Spinal cord (tissue), 10 donors: ENCODE results near the gene KRT2. TPM values are rescaled to one million over a fixed set of nuclear protein-coding genes. Genes with fewer than 3 reads are reported as not detected.

ENCODE experiments used
- DNase-seq, 6 donors: peaks; one replicate each; pipeline versions ENCODE4 v3.0.0 to v3.0.0-alpha.2; 2013 to 2015; ENCODE audit warnings: low spot score in 6 of 6, low read depth in 4 of 6
- H3K27ac ChIP-seq: one replicate; pipeline ENCODE4 v1.5.1; 2013; ENCODE audit warnings: low read depth, low read length, control low read depth
- H3K27me3 ChIP-seq: one replicate; pipeline ENCODE4 v1.6.1; 2013; ENCODE audit warnings: low read length; ENCODE audit not compliant: control insufficient read depth, insufficient read depth
- H3K36me3 ChIP-seq: one replicate; pipeline ENCODE4 v1.6.1; 2013; ENCODE audit warnings: low read length; ENCODE audit not compliant: control insufficient read depth, insufficient read depth
- H3K4me1 ChIP-seq: one replicate; pipeline ENCODE4 v1.6.1; 2013; ENCODE audit warnings: low read length; ENCODE audit not compliant: control insufficient read depth, insufficient read depth
- H3K4me3 ChIP-seq: one replicate; pipeline ENCODE4 v1.5.1; 2013; ENCODE audit warnings: low read depth, low read length, control low read depth
- H3K9me3 ChIP-seq: one replicate; pipeline ENCODE4 v1.6.1; 2013; ENCODE audit warnings: low read length; ENCODE audit not compliant: control insufficient read depth, insufficient read depth
- WGBS: methylation state at CpG from one replicate; pipeline ENCODE4 v1.1.5; 2013; ENCODE audit warnings: missing lambda C conversion rate; ENCODE audit not compliant: insufficient coverage; 5-methylcytosine and 5-hydroxymethylcytosine counted together
- long read RNA-seq, 4 donors: transcript quantifications; one replicate each; lab custom pipeline, GENCODE V29; 2026
- polyA plus RNA-seq, 2 donors: library from polyadenylated mRNA; unstranded; fragments of 120-200 nt; gene quantifications; one replicate each; pipeline ENCODE4 v1.2.1, GENCODE V29; 2013; ENCODE audit not compliant: insufficient read length in 2 of 2
- total RNA-seq, 2 donors: library from RNA; depleted of rRNA in 1 of 2; stranded (reverse); fragments of 120-200 nt in 1 of 2; fragments of >200 nt in 1 of 2; gene quantifications; one replicate each; pipeline versions ENCODE4 v1.2.3 to v1.2.4, GENCODE V29; 2013 to 2014
- donor health status: healthy.

The KRT2 gene
- total RNA-seq (under 1 TPM in 1 of 2 donors, not detected in 1; 0.30 TPM), polyA plus RNA-seq (under 1 TPM; 0.18 to 0.25 TPM)
- long read RNA-seq, donor 1 = 0 reads
- long read RNA-seq, donor 2 = 0 reads
- long read RNA-seq, donor 3 = 0 reads
- long read RNA-seq, donor 4 = 0 reads

DNA sequence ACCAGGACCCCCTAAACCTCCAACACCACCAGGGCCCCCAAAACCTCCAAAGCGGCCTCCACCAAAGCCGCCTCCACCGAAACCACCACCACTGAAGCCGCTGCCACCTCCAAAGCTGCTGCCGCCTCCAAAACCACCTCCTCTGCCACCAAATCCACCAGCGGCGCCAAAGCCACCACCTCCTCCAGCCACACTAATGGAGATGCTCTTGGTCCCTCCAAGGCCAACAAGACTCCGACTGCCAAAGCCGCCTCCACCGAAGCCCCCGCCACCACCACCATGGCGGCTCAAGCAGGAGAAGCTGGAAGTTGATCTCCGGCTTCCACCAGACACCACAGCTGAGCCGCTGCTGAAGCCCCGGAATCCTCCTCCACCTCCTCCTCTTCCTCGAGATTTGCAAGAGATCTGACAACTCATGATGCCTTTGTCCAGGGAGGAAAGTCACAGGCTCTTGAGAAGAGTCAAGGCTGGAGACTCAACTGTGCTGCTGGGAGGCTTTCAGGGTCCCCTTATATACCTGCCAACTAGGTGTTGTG lies at the start of gene KRT2:
Gene KRT2, minus strand, starts transcription at position 486 of the 536 bp plus-strand sequence. Its CDS starts 69 bp downstream, at position 417.
- no peaks in the 10 kb centered on the region for H3K27me3 ChIP-seq
- no peak within 1 kb of the TSS for H3K4me3 ChIP-seq
- WGBS = 97% methylated on average over 12 of the region's 16 CpGs
- H3K4me1 ChIP-seq = peaks cover 15% of the 10 kb centered on the region
- H3K27ac ChIP-seq = no peak within 1 kb of the TSS
- DNase-seq = no peak
- no peaks in the 10 kb centered on the region for H3K9me3 ChIP-seq
- no peaks in the 10 kb centered on the region for H3K36me3 ChIP-seq

DNA sequence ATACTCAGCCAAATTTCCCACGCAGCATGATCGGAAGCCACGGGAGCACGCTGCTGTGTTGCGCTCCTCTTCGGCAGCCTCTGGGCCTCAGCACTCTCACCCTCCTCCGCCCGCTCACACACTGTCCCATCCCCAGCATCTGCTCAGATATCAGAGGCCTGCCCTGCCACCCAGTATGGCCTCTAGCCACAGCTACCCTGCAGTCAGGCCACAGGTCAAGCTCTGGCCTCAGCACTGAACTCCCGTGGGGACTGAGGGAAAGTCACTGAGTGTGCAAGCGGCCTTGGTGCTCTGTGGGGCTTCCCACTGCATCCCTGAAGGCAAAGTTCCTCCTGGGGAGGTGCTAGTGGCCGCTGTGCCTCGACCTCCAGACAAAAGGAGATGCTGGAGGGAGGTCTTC lies 49.3 kb upstream of the KRT2 start:
- peaks cover 1% of the 10 kb centered on the region for H3K4me1 ChIP-seq
- H3K27ac ChIP-seq = no peak overlapping the region
- no peaks in the 10 kb centered on the region for H3K9me3 ChIP-seq
- WGBS = 81% methylated on average over 12 of the region's 12 CpGs
- no peak overlapping the region for H3K4me3 ChIP-seq
- no peaks in the 10 kb centered on the region for H3K27me3 ChIP-seq
- H3K36me3 ChIP-seq = no peaks in the 10 kb centered on the region
- no peak for DNase-seq

DNA sequence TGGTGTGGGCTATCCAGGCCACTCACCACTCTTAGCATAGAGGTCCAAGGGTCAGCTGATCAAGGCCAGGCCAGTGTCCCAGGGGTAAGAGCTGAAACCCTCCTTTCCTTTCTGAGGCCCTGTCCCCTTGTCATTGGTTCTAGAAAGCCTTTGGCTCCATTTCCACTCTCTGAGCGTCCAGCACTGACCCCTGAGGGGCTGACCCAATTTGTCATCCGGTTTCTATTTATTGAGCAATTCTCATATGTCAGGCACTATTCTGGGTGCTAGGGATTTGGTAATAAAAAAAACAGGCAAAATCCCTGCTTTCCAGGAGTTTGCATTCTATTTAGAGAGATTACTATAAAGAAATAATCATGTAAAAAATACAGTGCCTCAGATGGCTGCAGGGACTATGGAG lies 47.9 kb upstream of the KRT2 start:
- no peaks in the 10 kb centered on the region for H3K9me3 ChIP-seq
- peaks cover 5% of the 10 kb centered on the region for H3K4me1 ChIP-seq
- no peaks in the 10 kb centered on the region for H3K36me3 ChIP-seq
- no peak overlapping the region for H3K27ac ChIP-seq
- no peak for DNase-seq
- WGBS = no CpG with 5 or more reads among the region's 2 CpGs
- no peaks in the 10 kb centered on the region for H3K27me3 ChIP-seq
- no peak overlapping the region for H3K4me3 ChIP-seq

DNA sequence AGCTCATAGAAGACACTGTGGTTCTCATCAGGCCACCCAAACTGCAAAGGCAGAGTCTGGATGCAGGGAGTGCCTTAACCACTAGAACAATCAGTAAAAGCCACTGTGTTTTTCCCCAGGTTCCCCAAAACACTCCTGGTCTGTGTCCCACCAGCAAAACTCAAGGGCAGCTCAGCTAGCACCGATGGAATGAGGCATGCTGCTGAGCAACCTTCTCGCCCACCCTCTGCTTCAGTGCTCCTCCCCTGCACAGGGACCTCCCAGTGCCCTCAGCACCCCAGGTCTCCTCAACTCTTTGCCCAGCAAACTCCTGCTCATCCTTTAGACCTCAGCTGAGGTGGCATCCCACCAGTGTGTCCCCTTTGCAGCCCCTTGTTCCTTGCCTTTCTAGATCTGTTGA lies 47.4 kb upstream of the KRT2 start:
- WGBS = 100% methylated on average over 2 of the region's 2 CpGs
- H3K27me3 ChIP-seq = no peaks in the 10 kb centered on the region
- no peaks in the 10 kb centered on the region for H3K36me3 ChIP-seq
- H3K4me3 ChIP-seq = no peak overlapping the region
- no peak overlapping the region for H3K27ac ChIP-seq
- H3K9me3 ChIP-seq = no peaks in the 10 kb centered on the region
- DNase-seq = no peak
- peaks cover 10% of the 10 kb centered on the region for H3K4me1 ChIP-seq

DNA sequence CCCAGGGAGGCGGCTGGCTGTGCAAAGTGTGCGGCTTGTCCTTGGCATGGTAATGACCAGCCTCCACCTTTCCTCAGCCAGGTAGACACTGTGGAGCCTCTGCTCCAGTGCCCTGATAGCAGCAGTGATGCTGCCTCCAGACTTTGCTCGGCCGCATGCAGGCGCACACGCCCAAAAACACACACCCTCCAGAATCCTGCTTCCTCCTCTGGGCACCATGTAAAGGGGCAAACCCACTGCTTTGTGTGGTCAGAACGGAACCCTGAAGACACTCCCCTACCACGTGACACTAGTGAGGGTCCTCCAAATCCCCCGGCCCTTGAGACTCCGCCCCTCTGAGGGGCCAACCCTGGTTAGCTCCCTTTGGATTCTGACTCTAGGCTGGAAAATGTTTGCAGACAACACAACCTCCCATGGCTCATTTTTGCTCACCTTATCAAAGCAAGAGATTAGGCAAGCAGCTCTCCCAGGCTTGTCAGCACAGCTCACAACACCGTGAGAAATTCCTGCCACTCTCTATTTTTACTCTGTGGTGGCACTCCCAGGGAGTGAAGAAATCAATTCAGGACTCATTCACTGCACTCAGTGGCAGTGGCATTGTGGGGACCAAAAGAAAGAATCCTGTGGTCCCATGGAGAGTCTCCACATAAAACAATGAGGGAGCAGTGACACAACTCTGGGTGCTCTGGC lies 46.8 kb upstream of the KRT2 start:
- Histone ChIP-seq H3K9me3 (no peaks in the 10 kb centered on the region), H3K4me3 (no peak overlapping the region), H3K27ac (no peak overlapping the region), H3K36me3 (no peaks in the 10 kb centered on the region), H3K4me1 (peaks cover 11% of the 10 kb centered on the region), H3K27me3 (no peaks in the 10 kb centered on the region)
- WGBS = 66% methylated on average over 11 of the region's 11 CpGs
- DNase-seq = no peak

DNA sequence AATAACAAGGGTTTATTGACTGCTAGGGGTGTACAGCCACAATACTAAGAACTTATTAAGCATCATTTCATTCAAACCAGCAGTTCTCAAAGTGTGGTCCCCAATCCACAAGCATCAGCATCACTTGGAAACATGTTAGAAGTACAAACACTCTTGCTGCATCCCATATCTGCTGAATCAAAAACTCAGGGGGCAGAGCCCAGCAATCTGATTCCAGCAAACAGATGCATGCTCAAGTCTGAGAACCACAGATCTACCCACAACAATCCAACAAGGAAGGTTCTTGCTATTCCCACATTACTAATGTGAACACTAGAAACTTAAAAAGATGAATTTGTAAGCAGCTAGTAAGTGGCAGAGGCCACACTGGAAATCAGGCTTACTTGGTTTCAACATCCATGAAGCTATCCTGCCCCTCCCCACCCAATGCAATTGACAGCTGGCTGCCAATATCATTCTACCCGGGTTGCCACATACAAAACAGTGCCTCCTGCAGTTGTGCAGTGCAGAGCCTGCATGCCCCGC lies 45.1 kb upstream of the KRT2 start:
- H3K9me3 ChIP-seq = no peaks in the 10 kb centered on the region
- no peak overlapping the region for H3K4me3 ChIP-seq
- no peak overlapping the region for H3K27ac ChIP-seq
- H3K4me1 ChIP-seq = peaks cover 20% of the 10 kb centered on the region
- WGBS = 51% methylated on average over 2 of the region's 2 CpGs
- H3K36me3 ChIP-seq = no peaks in the 10 kb centered on the region
- DNase-seq = no peak
- H3K27me3 ChIP-seq = no peaks in the 10 kb centered on the region

GRCh38 chr12:52696588-52696987 lies 44.6 kb upstream of the KRT2 start:
- WGBS = no CpG with 5 or more reads among the region's 3 CpGs
- DNase-seq = no peak
- no peaks in the 10 kb centered on the region for H3K27me3 ChIP-seq
- no peak overlapping the region for H3K4me3 ChIP-seq
- H3K36me3 ChIP-seq = no peaks in the 10 kb centered on the region
- no peaks in the 10 kb centered on the region for H3K9me3 ChIP-seq
- no peak overlapping the region for H3K27ac ChIP-seq
- H3K4me1 ChIP-seq = peaks cover 24% of the 10 kb centered on the region

GRCh38 chr12:52695039-52695438 lies 43.0 kb upstream of the KRT2 start:
- H3K9me3 ChIP-seq = no peaks in the 10 kb centered on the region
- WGBS = no CpG with 5 or more reads among the region's 3 CpGs
- DNase-seq = no peak
- no peak overlapping the region for H3K4me3 ChIP-seq
- peaks cover 37% of the 10 kb centered on the region for H3K4me1 ChIP-seq
- no peaks in the 10 kb centered on the region for H3K36me3 ChIP-seq
- H3K27me3 ChIP-seq = peaks cover 4% of the 10 kb centered on the region
- H3K27ac ChIP-seq = no peak overlapping the region

DNA sequence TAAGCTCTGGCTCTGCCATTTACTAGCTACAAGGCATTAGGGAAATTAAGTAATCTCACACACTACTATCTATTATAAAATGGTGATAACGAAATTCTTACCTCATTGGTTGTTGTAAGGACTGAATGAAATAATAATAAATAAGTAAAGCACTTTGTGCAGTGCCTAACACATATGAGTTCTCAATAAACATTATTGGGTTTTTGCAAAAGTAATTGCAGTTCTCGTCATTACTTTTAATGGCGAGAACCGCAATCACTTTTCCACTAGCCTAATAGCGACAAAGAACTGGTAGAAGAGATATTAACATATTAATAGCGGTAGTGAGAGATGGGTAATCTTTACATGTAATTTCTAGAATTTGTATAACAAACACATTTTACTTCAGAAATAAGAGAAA lies 42.1 kb upstream of the KRT2 start:
- H3K27ac ChIP-seq = no peak overlapping the region
- H3K27me3 ChIP-seq = peaks cover 4% of the 10 kb centered on the region
- peaks cover 37% of the 10 kb centered on the region for H3K4me1 ChIP-seq
- peak in 2 of 6 donors; percentile 29 to 91 for DNase-seq
- no peak overlapping the region for H3K4me3 ChIP-seq
- H3K36me3 ChIP-seq = no peaks in the 10 kb centered on the region
- no CpG with 5 or more reads among the region's 6 CpGs for WGBS
- H3K9me3 ChIP-seq = no peaks in the 10 kb centered on the region

DNA sequence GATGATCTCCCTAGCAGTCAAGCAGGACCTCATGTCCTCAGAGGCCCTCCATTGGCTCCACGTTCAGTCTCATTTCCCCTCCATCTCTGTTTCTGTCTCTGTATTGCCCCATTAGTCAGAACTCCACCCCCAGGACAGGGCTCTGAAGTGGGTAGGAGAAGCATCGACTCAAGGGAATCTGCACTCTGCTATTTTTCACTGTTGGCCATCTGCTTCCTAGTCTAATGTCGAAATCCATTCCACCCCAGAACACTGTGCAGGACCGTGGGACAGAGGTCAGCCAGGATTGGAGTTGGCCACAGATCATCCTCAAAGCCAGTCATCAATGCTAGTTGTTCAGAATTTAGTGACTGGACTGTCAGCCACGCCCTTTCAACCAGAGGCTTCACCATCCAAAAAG lies 41.2 kb upstream of the KRT2 start:
- Histone ChIP-seq H3K9me3 (no peaks in the 10 kb centered on the region), H3K36me3 (no peaks in the 10 kb centered on the region), H3K27me3 (peaks cover 4% of the 10 kb centered on the region), H3K4me3 (no peak overlapping the region), H3K27ac (no peak overlapping the region), H3K4me1 (peaks cover 37% of the 10 kb centered on the region)
- 59% methylated on average over 4 of the region's 5 CpGs for WGBS
- no peak for DNase-seq
